ENCODE results near the gene SND1. TPM values are rescaled to one million over a fixed set of nuclear protein-coding genes. Genes with fewer than 3 reads are reported as not detected.

Gene SND1
- total RNA-seq, 1 donor = 80.2 TPM

DNA sequence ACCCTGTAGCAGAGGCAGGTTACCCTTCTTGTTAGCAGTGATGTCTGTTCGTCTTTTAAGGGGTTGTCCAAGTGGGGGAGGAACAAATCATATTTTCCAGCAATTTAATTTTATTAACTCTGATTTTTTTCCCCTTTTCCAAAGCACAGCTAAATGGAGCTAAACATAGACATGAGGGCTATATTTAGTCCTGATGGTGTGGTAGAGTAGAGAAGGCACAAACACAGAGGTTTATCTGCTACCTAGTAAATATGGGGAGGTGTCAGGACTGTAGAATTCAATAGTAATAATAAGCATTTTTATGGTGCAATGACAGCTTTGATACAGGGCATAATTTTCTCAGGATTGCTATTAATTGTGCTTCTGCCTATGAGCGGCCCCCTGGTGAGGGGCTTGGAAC, 356.8 kb downstream of the SND1 start:
- Histone ChIP-seq H3K9me3 (ENCODE audit: low read depth, low read length) (no peaks in the 10 kb centered on the region), H3K4me1 (ENCODE audit: insufficient read depth, low read length) (peaks cover 11% of the 10 kb centered on the region), H3K27me3 (ENCODE audit: insufficient read depth, low read length) (no peaks in the 10 kb centered on the region), H3K4me3 (ENCODE audit: low read length) (no peak overlapping the region)

DNA sequence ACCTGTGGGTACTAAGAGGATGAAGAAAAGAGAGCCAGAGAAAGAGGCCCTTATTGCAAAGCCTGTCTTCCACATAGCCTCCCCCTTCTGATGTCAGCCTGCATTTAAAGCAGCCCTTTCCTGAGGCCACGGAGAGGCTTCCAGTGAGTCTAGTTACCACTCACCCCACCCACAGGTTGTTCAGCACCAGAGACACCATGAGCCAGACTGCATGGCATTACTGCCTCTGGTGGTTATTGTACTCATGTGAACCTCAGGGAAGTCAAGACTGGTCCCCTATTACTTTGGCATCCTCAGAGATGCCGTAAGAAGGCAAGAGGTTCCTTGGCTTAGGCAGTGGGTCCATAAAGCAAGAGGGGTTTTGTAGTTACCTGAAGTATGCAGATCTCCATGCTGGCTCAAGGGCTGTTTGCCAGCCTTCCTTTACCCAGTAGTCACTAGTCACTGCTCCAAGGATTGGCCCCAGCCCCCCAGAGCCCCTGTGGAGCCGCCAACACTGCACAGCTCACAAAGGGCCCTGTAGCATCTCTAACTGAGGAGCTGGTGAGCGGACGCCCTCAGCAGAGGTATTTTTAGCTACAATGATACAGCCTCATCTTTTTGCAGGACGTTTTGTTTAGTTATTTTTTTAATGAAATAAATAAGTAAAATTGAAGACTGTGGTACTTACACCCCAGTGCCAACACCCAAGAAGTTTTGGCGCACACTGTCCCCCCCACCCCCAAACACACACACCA, 358.6 kb downstream of the SND1 start:
- Histone ChIP-seq H3K27me3 (ENCODE audit: insufficient read depth, low read length) (no peaks in the 10 kb centered on the region), H3K4me3 (ENCODE audit: low read length) (no peak overlapping the region), H3K9me3 (ENCODE audit: low read depth, low read length) (no peaks in the 10 kb centered on the region), H3K4me1 (ENCODE audit: insufficient read depth, low read length) (no peaks in the 10 kb centered on the region)

DNA sequence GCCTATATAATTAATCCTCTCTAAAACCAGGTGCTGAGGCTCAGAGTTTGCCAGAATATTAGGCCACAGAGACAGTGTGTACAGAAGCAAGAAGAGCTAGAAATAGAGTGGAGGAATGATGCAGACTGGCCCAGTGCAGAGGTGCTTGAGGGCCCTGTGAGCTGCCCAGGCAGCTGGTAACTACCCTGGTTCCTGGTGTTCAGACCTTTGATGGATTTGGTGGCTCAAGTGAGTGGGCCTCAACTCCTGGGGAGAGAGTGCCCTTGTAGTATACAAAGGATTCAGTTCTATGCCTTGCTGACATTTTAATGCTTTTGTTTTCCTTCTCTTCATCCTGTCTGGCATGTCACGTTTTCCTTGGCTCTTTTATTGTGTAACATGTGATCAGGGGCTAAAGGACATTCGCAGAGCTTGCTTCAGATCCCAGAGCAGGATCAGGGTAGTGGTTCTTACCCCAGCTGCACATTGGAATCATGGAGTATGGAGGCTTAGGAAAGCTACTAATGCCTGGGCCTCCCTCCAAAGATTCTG, 359.2 kb downstream of the SND1 start:
- Histone ChIP-seq H3K27me3 (ENCODE audit: insufficient read depth, low read length) (no peaks in the 10 kb centered on the region), H3K4me1 (ENCODE audit: insufficient read depth, low read length) (no peaks in the 10 kb centered on the region), H3K9me3 (ENCODE audit: low read depth, low read length) (no peaks in the 10 kb centered on the region), H3K4me3 (ENCODE audit: low read length) (no peak overlapping the region)

DNA sequence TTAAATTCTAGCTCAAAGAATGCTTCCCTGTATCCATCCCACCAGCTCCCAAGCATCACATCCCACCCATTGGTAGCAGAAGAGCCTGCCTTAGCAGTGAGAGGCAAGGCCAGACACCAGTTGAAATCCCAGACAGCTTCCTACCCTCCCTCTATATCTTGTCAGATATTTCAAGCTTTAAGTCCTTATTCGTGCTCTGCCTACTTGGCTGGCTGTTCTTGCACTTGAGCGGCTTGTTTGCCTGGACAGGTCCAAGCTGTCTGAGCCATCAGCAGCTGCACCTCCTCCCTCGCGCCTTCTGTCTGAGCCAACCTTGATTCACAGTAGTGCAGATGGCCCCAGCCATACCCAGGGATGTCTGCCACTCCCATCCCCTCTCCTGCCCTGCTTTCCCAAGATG, 362.8 kb downstream of the SND1 start:
- Histone ChIP-seq H3K27me3 (ENCODE audit: insufficient read depth, low read length) (no peaks in the 10 kb centered on the region), H3K9me3 (ENCODE audit: low read depth, low read length) (no peaks in the 10 kb centered on the region), H3K4me1 (ENCODE audit: insufficient read depth, low read length) (no peaks in the 10 kb centered on the region), H3K4me3 (ENCODE audit: low read length) (no peak overlapping the region)

DNA sequence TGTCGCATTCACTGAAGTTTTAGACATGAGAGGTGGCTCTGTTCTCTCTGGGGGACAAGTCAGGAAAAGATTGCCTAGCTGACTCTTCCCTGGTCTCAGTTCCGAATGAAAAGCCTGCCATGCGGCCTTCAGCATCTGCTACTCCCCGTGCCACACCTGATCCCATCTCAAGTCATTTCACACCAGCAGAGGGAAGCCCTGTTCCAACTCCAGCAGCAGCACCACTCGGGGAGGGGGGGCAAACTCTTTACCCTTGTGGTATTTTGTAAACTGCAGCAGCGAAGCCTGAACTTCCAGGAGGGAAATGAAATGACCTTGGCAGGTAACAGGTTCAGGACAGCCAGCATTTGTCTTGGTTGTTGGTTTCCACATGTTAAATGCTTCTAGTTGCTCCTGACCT, 365.5 kb downstream of the SND1 start:
- Histone ChIP-seq H3K4me3 (ENCODE audit: low read length) (no peak overlapping the region), H3K4me1 (ENCODE audit: insufficient read depth, low read length) (no peaks in the 10 kb centered on the region), H3K27me3 (ENCODE audit: insufficient read depth, low read length) (no peaks in the 10 kb centered on the region), H3K9me3 (ENCODE audit: low read depth, low read length) (no peaks in the 10 kb centered on the region)

DNA sequence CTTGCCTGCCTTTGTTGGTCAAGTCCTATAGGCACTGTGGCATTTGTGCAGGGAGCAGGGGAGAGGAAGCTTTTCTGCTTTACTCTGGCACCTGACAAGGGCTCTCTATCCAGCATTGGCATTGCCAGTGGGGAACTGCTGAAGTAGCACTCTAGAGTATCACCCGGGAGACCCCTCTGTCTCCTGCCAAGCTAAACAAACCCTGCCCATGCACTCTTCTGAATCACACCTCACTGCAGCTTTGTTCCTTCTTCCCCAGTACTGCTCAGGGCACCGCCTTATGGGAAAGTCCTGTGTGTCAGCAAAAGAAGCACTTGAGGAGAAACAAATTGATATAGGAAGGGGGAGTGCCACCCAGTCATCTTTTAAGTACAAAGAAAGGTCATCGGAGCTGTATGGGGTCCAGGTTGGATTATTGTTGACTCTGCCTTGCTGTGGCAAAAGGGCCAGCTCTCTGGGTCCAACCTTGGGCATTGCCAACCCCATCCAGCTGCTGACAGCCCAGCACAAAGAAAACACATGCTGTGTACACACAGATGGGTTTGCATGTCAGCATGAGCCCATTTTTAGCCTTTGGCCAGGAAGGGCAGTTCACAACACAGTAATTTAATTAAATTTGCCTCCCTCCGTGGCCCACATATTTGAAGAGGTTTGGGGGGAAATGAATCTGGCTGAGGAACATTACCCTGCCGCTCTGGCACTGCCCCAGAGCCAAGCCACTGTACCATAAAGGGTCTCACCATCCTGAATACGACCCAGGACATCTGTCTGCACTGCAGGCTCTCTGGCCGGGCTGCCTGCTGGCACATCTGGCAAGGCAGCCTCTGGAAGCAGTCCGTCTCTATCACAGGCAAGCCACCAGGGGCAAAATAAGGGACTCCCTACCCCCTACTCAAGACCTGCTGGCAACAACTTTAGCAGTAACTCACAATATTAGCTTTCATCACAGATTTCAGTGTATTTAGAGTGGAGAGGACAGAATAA, 366.2 kb downstream of the SND1 start:
- no peaks in the 10 kb centered on the region for H3K9me3 ChIP-seq (ENCODE audit: low read depth, low read length)
- peaks cover 7% of the 10 kb centered on the region for H3K4me1 ChIP-seq (ENCODE audit: insufficient read depth, low read length)
- H3K27me3 ChIP-seq (ENCODE audit: insufficient read depth, low read length) = no peaks in the 10 kb centered on the region
- no peak overlapping the region for H3K4me3 ChIP-seq (ENCODE audit: low read length)

DNA sequence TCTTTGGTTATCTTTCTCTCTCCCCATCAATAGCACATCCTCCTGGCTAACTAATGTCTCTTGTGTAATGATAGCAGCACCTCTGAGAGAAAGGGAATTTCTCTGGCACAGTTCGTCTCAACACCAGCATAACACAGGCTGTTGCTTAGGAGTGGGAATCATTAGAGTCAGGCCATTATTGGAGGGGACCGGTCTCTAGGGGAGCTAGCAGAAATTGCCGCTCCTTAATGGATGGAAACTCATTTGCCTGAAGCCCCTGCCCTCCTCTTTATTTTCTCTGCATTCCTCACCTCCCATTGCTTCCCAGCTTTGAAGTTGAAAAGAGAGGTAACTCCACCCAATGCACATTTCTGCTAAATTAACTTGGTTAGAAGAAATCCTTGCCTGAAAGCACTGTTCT, 367.3 kb downstream of the SND1 start:
- no peaks in the 10 kb centered on the region for H3K27me3 ChIP-seq (ENCODE audit: insufficient read depth, low read length)
- H3K4me3 ChIP-seq (ENCODE audit: low read length) = no peak overlapping the region
- no peaks in the 10 kb centered on the region for H3K9me3 ChIP-seq (ENCODE audit: low read depth, low read length)
- peaks cover 14% of the 10 kb centered on the region for H3K4me1 ChIP-seq (ENCODE audit: insufficient read depth, low read length)

DNA sequence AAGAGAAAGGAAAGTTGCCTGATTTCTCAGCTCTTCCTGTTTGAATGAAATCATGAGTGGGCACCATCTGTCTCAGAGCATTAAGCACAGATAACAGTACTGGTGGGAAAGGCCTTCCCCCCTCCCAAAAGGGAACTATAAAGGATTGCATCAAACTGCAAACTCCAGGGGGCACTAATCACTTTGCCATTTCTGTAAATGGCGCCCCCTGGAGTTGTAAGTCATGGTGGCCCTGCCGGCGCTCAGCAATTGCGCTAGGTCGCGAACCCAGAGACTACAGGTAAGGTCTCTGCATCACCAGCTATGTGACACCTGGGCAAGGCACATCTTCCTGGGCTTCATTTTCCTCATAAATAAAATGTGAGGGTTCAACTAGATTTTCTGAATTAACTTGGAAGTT, 368.2 kb downstream of the SND1 start:
- H3K4me3 ChIP-seq (ENCODE audit: low read length) = no peak overlapping the region
- H3K9me3 ChIP-seq (ENCODE audit: low read depth, low read length) = no peaks in the 10 kb centered on the region

DNA sequence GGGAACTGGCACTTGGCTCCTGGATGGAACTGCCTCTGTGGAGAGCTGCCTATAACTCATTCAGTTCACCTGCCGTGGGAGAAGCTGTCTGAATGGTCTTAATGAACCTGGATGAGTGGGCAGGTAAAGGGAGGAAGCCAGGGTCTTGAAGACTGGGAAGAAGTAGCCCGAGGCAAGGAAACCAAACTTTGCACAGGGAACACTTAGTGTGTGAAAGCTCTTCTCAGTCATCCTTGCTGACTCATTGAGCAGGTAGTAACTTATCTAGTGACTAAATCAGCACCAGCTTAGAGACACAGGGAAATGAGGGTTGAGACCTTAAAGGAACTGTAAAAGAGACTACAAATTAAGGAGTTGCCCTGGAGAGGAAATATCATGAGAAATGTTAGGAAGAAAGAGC, 369.4 kb downstream of the SND1 start:
- H3K4me3 ChIP-seq (ENCODE audit: low read length) = no peak overlapping the region
- H3K9me3 ChIP-seq (ENCODE audit: low read depth, low read length) = no peaks in the 10 kb centered on the region
- H3K27me3 ChIP-seq (ENCODE audit: insufficient read depth, low read length) = no peaks in the 10 kb centered on the region

More for the DNA sequence above, 368.2 kb downstream of the SND1 start:
- no peaks in the 10 kb centered on the region for H3K27me3 ChIP-seq (ENCODE audit: insufficient read depth, low read length)
- peaks cover 23% of the 10 kb centered on the region for H3K4me1 ChIP-seq (ENCODE audit: insufficient read depth, low read length)

DNA sequence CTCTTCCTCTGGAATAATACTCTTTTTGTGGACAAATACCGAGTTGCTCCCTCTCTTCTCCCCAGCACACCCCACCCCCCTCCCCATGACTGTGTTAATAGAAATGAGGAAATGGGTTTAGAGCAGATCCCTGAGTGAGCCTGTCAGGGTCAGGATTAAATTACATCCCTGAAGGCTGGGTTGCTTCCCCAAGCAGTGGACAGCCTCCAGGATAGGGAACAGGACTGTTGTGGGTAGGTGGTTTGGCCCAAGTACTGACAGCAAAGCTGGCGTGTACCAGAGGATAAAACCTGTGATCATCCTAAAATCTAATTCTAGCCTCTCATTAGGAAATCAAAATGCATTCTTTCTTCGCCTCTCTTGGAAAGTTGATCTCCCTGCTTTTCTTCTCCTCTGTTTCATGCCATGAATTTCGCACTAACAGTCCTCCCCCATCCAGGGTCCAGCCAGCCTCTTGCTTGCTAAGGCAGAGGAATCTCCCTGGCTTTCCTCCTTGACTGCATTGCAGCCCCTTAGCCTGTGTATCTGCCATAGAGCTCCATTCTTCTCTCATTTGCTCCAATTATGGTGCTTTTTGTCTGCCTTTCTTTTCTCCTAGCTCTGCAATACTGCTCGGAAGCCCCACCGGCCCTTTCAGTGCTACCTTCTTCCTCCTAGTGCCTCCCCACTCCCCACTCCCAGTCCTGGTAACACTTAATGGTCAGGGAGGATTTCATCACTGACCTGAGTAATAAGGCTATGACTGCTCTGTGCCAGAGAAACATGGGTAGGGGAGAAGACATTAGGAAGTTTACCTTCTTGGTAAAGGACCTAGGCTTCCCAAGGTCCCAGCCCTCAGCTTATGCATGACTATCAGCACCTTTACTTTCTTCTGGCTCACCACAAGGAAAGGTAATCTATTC, 370.9 kb downstream of the SND1 start:
- Histone ChIP-seq H3K4me1 (ENCODE audit: insufficient read depth, low read length) (peaks cover 47% of the 10 kb centered on the region), H3K9me3 (ENCODE audit: low read depth, low read length) (no peaks in the 10 kb centered on the region), H3K27me3 (ENCODE audit: insufficient read depth, low read length) (no peaks in the 10 kb centered on the region), H3K4me3 (ENCODE audit: low read length) (no peak overlapping the region)

More for the DNA sequence above, 369.4 kb downstream of the SND1 start:
- H3K4me1 ChIP-seq (ENCODE audit: insufficient read depth, low read length) = peaks cover 35% of the 10 kb centered on the region

DNA sequence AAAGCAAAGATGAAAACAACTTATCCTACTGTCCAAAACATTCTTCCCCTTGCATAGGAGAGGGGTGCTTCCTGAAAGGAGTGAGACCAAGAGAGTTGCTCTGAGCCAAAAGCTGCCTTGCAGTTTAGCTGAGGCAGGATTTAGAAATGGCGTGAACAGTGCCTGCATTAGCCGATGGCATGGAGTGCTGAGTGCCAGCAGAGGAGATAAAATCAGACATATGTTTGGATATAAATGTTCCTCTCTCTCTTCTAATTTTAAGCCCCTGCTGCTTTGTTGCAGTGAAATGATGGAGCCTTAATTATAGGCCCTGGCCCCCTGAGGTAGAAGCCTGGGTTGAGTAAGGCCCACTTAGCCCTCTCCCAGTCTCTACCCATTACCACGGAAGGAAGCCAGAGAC, 372.2 kb downstream of the SND1 start:
- Histone ChIP-seq H3K9me3 (ENCODE audit: low read depth, low read length) (no peaks in the 10 kb centered on the region), H3K4me3 (ENCODE audit: low read length) (no peak overlapping the region), H3K4me1 (ENCODE audit: insufficient read depth, low read length) (peaks cover 54% of the 10 kb centered on the region)

DNA sequence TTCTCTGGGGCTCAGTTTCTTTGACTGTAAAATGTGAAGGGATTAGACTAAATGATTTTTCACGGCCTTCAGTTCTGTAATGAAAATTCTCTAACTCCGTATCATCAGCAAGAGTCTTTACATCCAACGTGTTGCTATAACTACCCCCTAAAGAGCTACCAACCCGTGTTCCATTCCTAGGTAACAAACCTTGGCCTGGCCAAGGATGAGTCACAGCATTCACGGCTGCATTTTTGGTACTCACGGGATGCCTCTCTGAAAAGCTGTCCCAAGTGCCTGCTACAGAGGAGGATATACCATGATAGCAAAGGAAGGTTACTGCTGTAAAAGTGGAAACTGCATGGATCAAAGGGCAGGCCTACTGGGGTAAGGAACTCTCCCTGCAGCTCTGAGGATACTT, 373.4 kb downstream of the SND1 start:
- Histone ChIP-seq H3K27me3 (ENCODE audit: insufficient read depth, low read length) (no peaks in the 10 kb centered on the region), H3K4me3 (ENCODE audit: low read length) (no peak overlapping the region), H3K9me3 (ENCODE audit: low read depth, low read length) (no peaks in the 10 kb centered on the region), H3K4me1 (ENCODE audit: insufficient read depth, low read length) (peaks cover 62% of the 10 kb centered on the region)

More for the DNA sequence above, 372.2 kb downstream of the SND1 start:
- no peaks in the 10 kb centered on the region for H3K27me3 ChIP-seq (ENCODE audit: insufficient read depth, low read length)

DNA sequence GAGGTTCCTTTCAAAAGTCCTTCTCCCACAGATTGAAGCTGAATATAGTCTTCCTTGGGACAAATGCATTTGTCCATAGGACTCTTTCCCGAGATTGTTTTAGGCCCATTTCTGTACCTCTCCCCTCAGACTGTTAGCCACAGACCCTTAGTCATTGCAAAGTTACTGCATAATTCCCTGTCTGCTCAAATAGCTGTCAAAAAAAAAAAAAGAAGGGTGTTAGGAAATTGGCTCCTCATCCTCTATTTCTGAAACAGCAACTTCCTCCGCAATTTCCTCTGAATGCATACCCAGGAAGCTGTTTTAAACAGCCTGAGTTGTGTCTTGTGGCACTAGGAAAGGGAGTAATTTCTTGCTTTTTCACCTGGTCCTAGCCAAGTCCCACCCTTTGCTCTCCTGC, 373.8 kb downstream of the SND1 start:
- no peaks in the 10 kb centered on the region for H3K27me3 ChIP-seq (ENCODE audit: insufficient read depth, low read length)
- no peaks in the 10 kb centered on the region for H3K9me3 ChIP-seq (ENCODE audit: low read depth, low read length)
- no peak overlapping the region for H3K4me3 ChIP-seq (ENCODE audit: low read length)
- H3K4me1 ChIP-seq (ENCODE audit: insufficient read depth, low read length) = peaks cover 66% of the 10 kb centered on the region

DNA sequence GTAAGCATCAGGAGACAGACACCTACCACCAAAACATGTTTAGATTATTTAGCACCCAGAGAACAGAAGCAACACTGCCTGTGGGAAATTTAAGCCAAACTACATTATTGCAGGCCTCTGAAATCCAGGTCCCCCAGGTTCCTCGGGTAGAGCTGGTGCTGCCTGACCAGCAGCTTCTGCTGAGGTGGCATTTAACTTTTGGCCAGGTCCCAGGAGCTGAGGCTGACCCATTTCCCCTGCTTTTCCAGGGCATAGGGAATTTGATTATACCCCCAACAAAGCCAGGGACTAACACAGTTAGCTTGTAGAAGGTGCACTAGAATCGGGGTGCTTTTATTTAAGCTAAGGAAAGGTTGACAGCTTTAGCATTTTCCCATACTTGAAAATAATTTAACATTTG, 374.6 kb downstream of the SND1 start:
- Histone ChIP-seq H3K4me1 (ENCODE audit: insufficient read depth, low read length) (peaks cover 66% of the 10 kb centered on the region), H3K4me3 (ENCODE audit: low read length) (no peak overlapping the region), H3K27me3 (ENCODE audit: insufficient read depth, low read length) (no peaks in the 10 kb centered on the region), H3K9me3 (ENCODE audit: low read depth, low read length) (no peaks in the 10 kb centered on the region)
